Activated CD4-positive, CD25-positive, alpha-beta regulatory T cell treated with anti-CD3 and anti-CD28 coated beads, Interleukin-2, amount 50 U/mL, for 16 hours (primary cell): ENCODE data around the gene KCNF1.

Source experiments
- DNase-seq: peaks from one replicate; pipeline ENCODE4 v3.0.0-alpha.2; 2020; ENCODE audit warnings: low read depth, low spot score

The KCNF1 gene

GRCh38 chr2:10919410-10919770 lies 7.7 kb downstream of the KCNF1 start:
- no peak for DNase-seq

- DNase-seq: no peak
These were observed 8.3 kb downstream of the KCNF1 start for GRCh38 chr2:10919771-10920621.

GRCh38 chr2:10920764-10921388 lies 9.1 kb downstream of the KCNF1 start:
- DNase-seq: no peak

GRCh38 chr2:10921525-10921924 lies 9.8 kb downstream of the KCNF1 start:
- DNase-seq: no peak

- DNase-seq: no peak
These were observed 10.7 kb downstream of the KCNF1 start for GRCh38 chr2:10922307-10923007.

- no peak for DNase-seq
These were observed 11.3 kb downstream of the KCNF1 start for GRCh38 chr2:10923008-10923375.

- no peak for DNase-seq
These were observed 12.2 kb downstream of the KCNF1 start for GRCh38 chr2:10923965-10924364.

GRCh38 chr2:10924441-10924840 lies 12.7 kb downstream of the KCNF1 start:
- DNase-seq: no peak

GRCh38 chr2:10924859-10925258 lies 13.1 kb downstream of the KCNF1 start:
- DNase-seq: no peak

- DNase-seq: no peak
These were observed 14.6 kb downstream of the KCNF1 start for GRCh38 chr2:10926191-10926820.

GRCh38 chr2:10930721-10931516 lies 19.2 kb downstream of the KCNF1 start:
- DNase-seq: no peak

GRCh38 chr2:10931710-10932255 lies 20.0 kb downstream of the KCNF1 start:
- no peak for DNase-seq

GRCh38 chr2:10932345-10933151 lies 20.8 kb downstream of the KCNF1 start:
- DNase-seq: no peak

- DNase-seq: no peak
These were observed 22.0 kb downstream of the KCNF1 start for GRCh38 chr2:10933700-10934225.

- DNase-seq: no peak
These were observed 22.7 kb downstream of the KCNF1 start for GRCh38 chr2:10934308-10934978.

- DNase-seq: no peak
These were observed 23.2 kb downstream of the KCNF1 start for GRCh38 chr2:10934979-10935350.

GRCh38 chr2:10935366-10935918 lies 23.7 kb downstream of the KCNF1 start:
- no peak for DNase-seq

GRCh38 chr2:10935953-10936942 lies 24.5 kb downstream of the KCNF1 start:
- DNase-seq: no peak
